Loucy (cell line): ENCODE results near the gene CRB3.

ENCODE experiments used
- CTCF ChIP-seq: fragments of 200-600 bp; sonication (generic); conservative IDR thresholded peaks from 2 replicates; pipeline ENCODE4 v1.5.1; 2014; ENCODE audit warnings: mild to moderate bottlenecking, antibody characterized with exemption, low read length
- EZH2phosphoT487 ChIP-seq: fragments of 200-600 bp; IDR thresholded peaks from 2 replicates; pipeline ENCODE4 v1.6.1; 2018; ENCODE audit warnings: antibody characterized with exemption, mild to moderate bottlenecking, moderate library complexity, borderline replicate concordance

- TF ChIP-seq CTCF (no peak), EZH2phosphoT487 (no peak)
These were observed 8.6 kb downstream of the CRB3 start for GRCh38 chr19:6472713-6473112.
